ENCODE measurements around the gene CROCC2.
A peak's percentile ranks its signal among the peaks of the same experiment; 100 is the strongest.

The CROCC2 gene

DNA sequence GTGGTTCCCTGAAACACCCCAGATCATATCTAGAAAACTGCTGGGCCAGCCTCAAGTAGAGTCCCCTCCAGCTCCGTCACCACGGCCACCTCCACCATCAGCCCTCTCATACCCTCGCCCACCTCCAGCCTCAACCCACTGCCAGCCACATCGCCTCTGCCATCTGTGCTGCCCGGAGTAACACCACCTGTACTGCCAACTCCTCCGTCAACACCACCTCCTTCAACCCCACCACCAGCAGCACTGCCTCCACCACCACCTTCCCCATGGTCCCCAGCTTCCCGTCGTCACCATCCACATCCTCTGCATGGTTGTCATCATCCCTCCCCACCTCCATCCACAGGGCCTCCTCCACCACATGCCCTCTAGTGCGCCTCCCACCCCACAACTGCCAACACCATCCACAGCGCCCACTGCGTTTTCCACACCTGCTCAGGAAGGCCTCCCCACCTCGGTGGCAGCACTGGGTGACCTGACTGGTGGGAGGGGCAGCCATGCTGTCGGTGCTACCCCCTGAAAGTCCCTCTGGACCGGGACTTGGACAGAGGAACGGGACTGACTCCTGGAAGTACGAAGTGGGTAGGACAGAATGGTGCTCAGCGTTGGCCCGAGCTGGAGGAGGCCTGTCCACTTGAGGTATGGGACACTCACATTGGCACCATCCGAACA lies 93.9 kb downstream of the CROCC2 start:
- no peak for DNase-seq (ENCODE audit: low read depth in 3 of 3)

DNA sequence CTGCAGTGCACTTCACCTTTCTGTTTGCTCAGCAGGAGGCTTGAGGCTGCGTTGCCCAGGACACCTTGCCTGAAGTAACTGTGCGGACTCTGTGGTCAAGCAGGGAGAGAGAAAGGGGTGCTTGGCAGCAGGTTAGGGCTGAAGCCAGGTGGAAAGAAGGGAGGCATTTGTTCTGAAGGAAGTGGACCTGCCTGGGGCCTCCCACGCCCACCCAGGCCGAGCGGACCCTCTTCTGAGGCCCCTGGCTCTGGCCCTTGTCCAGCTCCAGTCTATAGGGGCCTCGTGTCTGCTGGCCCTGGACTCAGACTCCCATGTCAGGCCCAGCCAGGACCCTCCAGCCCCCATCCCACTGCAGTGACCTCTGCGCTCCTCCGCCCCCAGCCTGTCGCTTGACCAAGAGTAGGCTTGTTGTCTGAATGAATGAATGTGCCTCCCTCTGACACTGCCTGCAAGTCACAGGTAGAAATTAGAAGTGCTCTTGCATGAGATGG lies 94.7 kb downstream of the CROCC2 start:
- no peak for DNase-seq (ENCODE audit: low read depth in 3 of 3)

DNA sequence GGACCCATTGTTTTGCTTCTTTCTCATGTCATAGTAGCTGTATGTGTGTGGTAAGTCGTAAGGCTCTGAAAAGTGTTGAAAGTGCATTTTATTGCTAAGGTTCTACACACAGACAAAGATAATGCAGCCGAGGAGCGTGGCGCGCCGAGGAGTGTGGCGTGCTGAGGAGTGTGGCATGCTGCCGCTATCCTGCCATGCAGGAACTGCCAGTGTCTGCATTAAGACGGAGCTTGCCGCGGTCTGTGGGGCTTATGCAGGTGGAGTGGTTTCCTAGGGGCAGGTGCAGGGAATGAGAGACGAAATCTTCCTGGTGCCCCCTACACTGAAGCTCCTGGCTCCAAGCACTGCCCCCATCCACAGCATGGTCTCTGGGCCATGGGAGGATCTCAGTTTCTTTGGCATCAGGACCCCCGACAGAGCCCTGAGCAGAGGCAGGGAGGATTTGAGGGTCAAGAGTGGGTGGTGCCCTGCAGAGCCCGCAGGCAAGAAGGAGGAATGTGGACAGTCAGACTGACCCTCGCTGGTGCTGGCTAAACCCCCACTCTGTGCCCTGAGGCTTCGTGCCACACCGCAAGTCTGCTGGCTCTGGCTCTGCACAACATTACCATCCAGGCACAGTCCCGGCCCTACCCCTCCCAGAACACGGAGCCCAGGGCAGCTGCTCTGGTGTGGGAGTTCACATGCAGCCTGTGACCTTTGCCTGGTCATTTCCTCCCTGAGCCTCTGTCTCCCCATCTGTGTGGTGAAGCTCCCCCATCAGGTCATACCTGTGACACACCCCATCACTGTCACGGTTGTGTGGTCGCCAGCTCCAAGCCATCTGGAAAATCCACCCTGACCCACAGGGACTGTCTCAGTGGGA lies 95.5 kb downstream of the CROCC2 start:
- DNase-seq (ENCODE audit: low read depth in 3 of 3): no peak

DNA sequence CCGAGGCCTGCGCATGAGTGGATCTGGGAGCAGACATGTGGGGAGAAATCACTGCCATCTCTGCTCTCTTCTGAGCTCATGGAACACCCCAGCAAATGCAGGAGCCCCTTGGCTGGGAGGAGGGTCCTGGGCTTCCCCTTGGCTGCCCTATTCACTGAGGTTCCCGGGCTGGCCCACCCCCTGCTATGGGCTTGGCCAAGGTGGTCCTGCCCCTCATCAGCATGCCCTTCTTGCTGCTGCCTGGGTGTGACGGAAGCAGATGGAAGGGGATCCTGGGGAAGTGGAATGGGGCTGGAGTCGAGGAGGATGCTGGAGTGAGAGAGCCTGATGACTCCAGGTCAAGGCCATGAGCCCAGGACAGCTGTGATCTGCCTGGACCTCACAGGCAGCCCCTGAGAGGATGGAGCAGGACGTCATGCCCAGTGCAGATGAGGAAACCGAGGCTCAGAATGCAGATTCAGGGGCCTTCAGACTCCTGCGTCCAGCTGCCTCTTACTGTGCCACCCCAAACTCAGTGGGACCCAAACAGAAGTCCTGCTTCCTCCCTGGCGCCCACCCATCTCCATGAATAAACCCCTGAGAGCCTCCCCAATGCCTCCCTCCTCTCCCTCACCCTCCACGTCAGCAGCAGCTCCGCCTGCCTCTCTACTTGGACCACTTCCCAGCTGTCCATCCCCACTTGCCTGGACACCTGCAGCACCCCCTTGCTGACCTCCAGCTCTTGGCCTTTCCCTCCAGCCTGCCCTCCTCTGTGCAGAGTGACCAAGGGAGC lies 96.3 kb downstream of the CROCC2 start:
- DNase-seq (ENCODE audit: low read depth in 3 of 3): no peak

DNA sequence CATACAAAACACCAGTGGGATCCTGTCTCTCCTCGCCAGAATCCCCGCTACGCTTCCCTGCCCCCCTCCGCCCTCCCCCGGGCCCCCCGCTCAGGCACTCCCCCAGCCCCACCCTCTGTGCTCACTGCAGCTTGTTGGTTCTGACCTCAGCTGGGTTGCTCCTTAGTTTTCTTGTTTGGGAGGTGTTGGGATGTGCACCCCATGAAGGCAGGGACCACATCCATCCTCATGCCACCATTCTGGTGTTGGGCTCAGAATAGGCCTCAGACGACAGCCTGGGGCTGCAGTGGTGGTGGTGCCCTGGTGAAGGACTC lies 96.9 kb downstream of the CROCC2 start:
- DNase-seq (ENCODE audit: low read depth in 3 of 3): no peak

DNA sequence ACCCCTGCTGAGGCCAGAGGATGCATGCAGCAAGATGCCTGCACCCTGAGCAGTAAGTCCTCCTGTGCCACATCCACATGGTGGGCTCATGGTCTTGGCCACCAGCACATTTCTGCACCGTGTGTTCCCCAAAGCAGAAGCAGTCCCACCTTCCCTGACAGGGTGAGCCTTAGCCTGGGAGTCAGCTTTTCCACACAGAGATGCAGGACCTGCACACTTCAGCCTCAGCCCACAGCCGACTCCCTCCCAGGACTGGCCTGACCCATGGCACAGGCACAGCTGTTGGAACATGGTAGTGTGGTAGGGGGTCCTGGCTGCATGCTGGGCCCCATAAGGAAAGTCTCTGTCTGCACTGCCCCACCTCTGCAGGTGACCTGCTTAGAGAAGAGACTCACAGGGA lies 97.2 kb downstream of the CROCC2 start:
- DNase-seq (ENCODE audit: low read depth in 3 of 3): no peak

DNA sequence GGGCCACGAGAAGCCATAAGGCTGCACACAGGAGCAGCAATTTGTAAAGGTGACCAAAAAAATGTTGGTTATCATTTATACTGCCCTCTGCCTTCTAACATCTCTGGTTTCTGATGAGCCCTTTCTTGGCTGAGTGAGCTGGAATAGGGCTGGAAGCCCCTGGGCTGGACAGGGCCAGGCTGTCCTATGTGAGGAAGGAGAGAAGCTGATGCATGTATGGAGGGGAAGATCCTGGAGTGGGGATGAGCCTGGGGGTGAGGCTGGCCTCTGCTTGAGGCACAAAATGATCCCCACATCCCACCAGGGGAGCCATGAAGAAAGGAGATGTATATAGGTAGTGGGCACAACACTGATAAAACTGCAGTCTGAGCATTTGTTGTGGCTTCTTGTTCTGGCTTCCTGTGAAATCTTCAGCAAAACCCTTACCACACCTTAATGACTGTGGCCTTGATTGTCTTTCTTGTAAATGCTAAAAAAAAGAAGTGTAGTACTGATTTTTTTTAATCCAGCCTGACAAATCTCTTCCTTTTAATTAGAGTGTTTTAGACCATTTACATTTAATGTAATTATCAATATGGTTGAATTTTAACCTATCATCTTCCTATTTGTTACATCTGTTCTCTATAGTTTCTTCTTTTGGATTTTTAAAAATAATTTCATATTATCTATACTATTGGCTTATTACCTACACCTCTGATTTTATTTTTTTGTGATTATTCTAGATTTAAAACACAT lies 97.9 kb downstream of the CROCC2 start:
- DNase-seq (ENCODE audit: low read depth in 3 of 3): no peak

DNA sequence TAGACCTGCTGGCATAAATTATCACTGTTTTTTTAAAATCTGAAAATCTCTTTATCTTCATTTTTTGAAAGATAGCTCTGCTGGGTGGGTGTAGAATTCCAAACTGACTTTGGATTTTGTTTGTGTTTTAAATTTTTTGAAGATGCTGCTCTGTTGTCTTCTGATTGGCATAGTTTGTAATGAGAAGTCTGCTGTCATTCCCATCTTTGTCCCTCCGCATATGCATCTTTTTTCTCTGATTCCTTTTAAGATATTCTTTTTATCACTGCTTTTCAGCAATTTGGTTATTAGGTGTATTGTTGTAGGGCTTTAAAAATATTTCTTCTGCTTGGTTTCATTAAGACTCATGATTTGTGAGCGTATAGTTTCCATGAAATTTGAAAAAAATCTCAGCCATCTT lies 99.4 kb downstream of the CROCC2 start:
- no peak for DNase-seq (ENCODE audit: low read depth in 3 of 3)

DNA sequence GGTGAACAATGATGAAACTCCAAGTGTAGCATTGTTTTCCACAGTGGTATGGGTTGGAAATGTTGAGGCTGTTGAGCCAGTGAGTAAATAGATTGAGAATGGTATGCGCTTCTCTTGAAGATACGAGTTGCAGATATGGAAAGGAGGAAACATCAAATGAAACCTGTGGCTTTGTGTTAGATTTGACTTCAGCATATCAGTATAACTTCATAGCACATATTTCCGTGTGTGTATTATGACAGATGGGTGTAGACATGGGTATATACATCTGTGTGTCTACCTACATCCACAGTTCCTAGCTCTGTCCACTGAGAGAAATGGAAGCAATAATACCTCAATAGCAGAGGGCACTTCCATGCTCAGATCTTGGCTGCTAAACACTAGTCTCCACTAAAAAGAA lies 100.3 kb downstream of the CROCC2 start:
- DNase-seq (ENCODE audit: low read depth in 3 of 3): no peak

DNA sequence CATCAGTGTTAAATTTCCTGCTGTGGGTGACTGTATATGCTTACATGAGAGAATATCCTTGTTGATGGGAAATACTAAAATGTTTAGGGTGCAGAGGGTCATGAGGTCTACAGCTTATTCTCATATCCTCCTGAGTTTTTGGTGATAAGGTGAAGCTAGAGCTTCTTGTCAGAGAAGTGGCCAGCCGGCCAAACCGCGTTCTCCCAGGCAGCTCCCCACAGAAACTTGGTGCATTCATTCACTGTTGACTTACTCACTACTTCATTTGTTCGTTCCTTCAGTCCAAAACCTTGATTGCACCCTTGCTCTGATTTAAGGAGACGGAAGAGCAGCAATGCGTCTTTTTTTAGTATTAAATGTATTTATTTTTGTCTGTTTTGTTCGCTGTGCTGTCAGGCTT lies 101.0 kb downstream of the CROCC2 start:
- no peak for DNase-seq (ENCODE audit: low read depth in 3 of 3)

DNA sequence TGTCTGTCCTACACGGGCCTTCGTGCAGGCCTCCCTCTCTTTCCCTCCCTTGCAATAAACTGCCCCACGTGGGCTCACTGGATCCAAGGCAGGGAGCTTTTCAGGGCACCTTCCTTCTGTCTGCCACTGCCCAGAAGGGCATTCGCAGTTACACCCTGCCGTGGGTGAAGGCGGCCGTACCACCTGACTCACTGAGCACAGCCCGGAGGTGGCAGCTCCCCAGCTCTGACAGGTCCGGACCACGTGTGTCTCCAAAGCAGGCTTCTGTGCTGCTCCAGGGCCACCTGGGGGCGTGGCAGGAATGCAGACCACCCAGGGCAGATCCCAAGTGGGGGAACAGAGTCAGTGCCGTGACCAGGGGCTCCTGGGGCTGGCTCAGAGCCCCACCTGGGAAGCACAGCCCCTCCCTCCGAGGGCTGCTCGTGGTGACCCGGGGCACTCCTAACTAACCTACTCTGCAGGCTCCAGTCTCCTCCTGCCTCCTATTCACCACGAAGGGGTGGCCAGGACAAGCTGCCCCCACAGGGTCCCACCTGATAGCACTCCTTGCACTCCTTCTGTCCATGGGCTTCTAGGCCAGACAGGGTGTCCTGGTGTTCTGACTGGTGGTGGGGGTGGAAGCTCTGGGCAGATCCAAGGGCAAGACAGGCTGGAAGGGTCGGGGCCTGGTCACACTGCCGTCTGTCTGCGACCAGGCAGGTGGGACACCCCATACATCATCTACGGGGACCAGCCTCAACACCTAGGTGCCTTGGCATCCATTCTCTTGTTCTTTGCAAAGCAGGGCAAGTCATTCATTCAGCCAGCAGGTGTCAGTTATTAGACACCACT lies 102.0 kb downstream of the CROCC2 start:
- no peak for DNase-seq (ENCODE audit: low read depth in 3 of 3)

DNA sequence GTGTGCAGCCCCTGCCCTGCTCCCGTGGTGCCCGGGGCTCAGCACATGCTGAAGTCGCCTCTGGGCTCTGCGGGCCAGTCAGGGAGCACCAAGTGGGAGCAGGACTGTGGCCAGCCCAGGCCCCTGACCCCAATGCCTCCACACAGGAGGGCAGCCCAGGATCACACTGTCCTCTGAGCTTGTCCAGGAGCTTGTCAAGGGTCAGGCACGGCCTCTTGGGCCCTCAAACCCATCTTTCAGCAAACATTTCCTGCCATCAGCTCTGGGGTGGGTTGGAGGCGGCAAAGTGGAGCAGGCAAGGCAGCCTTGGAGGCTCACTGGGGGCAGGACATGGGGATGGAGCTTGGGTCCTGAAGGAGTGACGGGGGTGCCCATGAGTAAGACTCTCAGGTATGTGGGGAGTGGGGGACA lies 102.6 kb downstream of the CROCC2 start:
- DNase-seq (ENCODE audit: low read depth in 3 of 3): no peak

DNA sequence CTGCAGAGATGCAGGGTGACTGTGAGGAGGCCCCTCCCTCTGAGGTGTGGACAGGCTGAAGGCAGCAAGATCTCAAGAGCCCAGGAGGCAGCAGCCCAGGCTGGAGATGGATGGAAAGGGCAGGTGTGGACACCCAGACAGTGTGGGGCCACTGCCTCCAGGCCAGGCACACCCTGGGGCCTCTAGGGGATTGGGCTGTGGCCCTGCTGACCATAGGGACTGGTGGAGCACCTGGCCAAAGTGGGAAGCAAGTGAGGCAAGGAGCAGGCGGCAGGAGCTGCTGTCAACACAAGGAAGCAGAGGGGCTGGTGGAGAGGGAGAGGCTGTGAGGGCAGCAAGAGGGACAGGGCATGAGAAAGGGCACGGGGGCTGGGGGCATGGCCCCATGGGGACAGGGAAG lies 103.1 kb downstream of the CROCC2 start:
- DNase-seq (ENCODE audit: low read depth in 3 of 3): no peak

DNA sequence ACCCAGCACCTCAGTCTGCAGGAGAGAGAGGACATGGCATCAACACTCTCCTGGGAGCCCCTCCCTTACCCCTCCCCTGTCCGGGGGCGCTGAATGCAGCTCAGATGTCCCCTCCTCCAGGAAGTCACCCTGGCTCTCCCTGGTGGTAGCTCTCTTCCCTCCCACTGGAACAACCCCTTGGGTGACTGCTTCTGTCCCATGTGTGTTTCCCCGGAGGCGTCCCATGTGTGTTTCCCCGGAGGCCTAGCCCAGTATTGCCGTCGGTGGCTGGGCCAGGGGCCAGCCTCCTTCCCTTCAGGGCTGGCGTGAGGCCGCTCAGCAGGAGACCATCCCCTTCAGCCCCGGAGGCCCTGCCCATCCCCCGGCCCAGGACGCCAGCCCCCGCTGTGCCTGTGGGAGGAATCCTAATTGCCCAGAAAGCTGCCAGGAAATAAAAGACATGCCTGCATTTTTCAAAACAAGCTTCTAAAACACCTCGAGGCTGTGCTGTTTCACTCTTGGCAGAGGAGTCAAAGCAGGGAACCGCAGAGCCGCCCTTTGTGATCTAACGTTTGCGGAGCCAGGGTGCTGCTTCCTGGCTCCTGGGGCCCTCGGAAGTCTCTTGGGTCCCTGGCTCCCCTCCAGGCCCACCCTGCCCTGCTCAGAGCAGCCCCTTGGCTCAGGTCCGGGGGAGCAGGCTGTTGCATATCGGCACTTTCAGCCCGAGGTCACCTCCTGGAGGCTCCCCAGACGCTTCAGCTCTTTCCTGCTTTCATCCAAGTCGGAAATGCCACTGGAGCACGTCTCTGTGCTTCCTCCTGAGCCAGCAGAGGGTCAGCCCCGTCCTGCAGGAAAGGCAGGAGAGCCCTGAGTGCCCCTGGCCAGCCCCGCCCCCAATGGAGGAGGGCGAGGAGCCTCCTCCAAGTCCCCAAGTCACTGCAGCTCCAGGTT lies 103.7 kb downstream of the CROCC2 start:
- DNase-seq (ENCODE audit: low read depth in 3 of 3): peak in 1 of 3 donors; percentile 22

DNA sequence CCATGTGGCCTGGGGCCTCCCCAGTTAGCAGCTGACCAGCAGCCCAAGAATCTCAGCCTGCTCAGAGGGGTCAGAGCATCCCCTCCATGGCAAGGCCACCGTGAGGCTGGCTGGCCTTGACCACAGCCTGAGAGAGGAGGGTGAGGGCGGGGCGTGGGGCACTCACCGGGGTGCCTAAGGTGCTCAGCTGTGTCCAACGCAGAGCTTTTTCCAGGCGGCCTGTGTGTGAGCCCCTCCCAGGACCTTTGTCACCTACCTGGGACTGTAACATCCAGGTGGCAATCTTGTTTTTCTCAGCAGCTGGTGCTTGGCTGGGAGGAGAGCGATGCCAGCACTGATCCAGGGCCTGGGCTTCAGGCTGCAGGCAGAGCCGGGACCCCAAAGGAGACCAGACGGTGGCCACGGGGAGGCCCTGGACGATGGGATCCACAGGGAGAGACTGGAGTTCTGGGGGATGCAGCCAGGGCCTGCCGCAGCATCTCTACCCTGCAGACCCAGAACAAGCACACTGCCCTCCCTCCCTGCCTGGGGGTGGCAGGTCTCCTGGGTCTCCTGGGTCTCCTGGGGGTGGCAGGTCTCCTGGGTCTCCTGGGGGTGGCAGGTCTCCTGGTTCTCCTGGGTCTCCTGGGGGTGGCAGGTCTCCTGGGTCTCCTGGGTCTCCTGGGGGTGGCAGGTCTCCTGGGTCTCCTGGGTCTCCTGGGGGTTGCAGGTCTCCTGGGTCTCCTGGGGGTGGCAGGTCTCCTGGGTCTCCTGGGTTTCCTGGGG lies 104.6 kb downstream of the CROCC2 start:
- no peak for DNase-seq (ENCODE audit: low read depth in 3 of 3)

DNA sequence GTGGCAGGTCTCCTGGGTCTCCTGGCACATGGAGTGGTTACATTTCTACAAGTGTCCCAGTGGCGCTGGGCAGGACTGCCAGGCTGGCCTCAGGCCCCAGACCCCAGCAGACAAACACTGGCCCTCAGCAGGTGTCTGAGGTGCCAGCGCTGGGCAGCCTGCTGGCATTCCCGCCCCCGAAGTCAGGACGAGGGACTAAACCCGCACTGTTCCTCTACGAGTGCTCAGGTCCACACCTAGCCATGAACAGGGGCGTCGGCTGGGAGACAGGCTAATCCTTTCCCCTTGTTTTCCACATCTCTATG lies 105.1 kb downstream of the CROCC2 start:
- DNase-seq (ENCODE audit: low read depth in 3 of 3): no peak

DNA sequence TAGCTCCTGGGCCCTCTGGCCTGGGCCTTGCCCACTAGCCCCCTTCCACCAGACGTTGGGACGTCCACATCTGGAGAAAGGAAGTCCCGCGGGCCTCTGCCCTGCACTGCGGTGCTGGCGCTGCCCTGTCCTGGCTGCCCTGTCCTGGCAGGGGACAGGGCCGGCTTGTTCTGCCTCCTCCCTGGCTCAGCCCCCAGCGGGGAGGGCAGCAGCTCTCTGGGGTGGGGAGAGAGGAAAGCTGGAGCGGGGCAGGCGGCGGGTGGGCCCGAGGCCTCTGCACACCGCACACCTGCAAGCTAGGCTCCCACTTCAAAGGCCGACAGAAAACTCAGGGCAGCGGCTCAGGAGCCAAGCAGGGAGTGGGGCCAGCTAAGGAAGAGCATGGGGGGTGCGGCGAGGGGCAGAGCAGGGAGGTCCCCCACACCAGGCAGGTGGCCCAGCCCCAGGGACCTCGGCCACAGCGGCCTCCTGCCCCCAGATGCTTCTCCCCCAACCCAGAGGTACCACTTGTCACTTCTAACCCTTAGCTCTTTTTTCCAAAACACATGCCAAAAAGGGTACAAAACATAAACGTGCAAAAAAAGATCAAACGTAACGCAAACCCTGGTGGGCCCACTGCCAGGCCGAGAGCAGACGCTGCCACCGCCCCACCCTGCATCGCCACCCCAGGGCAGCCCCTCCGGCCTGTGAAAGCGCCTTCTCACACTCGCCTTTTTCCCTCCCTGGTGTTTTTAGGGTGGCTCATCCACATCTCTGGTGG lies 105.8 kb downstream of the CROCC2 start:
- no peak for DNase-seq (ENCODE audit: low read depth in 3 of 3)

DNA sequence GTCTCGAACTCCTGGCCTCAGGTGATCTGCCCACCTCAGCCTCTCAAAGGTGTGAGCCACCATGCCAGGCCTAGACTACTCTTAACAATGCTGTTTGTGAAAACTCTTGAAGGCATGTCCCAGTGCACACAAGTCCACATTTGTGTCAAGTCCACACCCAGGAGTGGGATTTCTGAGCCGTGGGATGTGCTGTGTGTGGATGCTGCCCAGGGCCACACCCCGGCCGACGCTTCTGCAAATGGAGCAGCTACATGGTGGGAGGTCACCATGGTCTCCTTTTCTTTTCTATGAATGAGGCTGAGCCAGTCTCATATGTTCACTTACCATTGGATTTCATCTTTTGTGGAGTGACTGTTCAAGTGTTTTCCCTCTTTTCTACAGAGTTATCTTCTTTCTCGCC lies 108.1 kb downstream of the CROCC2 start:
- no peak for DNase-seq (ENCODE audit: low read depth in 3 of 3)

DNA sequence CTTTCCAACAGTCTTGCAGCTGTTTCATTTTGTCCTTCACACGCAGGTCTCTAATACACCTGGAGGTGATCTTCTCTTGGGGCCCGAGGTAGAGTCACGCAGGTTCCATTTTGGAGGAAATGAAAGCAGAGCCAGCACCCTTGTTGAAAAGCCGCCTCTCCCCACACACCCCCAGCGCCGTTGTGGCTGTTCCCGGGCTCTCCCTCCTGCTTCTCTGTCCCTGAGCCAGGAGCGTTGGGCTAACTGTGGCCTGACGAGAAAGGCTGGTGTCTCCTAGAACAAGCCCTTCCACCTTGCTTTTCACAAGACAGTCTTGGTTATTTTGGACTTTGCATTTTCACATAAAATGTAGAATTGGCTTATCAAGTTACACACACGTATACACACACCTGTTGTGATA lies 108.6 kb downstream of the CROCC2 start:
- no peak for DNase-seq (ENCODE audit: low read depth in 3 of 3)

Data from stimulated activated CD4-positive, alpha-beta T cell treated with anti-CD3 and anti-CD28 coated beads, TNF-alpha, amount 100 ng/mL, for 48 hours (primary cell).